Duodenal mucosa (tissue), 2 donors: Measurements from ENCODE around the gene ALDH1L1.
"Not testable (repeated sequence)": the region's sequence is repeated elsewhere in the genome, so short reads cannot be mapped to it uniquely, and the experiment has no call there.

Experiments used
- H3K27ac ChIP-seq: one replicate; pipeline ENCODE4 v1.7.0; 2013; ENCODE audit warnings: low read depth, low read length
- H3K27me3 ChIP-seq, 2 donors: one replicate each; pipeline ENCODE4 v1.7.0; 2013; ENCODE audit warnings: low read length in 2 of 2, control low read depth in 1 of 2; ENCODE audit not compliant: insufficient read depth in 2 of 2, control insufficient read depth in 1 of 2
- H3K36me3 ChIP-seq, 2 donors: one replicate each; pipeline ENCODE4 v1.7.0; 2013; ENCODE audit warnings: low read length in 2 of 2, control low read depth in 1 of 2; ENCODE audit not compliant: insufficient read depth in 2 of 2, control insufficient read depth in 1 of 2
- H3K4me1 ChIP-seq, 2 donors: one replicate each; pipeline ENCODE4 v1.7.0; 2013; ENCODE audit warnings: low read length in 2 of 2, control low read depth in 1 of 2; ENCODE audit not compliant: insufficient read depth in 2 of 2, control insufficient read depth in 1 of 2
- H3K4me3 ChIP-seq, 2 donors: one replicate each; pipeline ENCODE4 v1.7.0; 2013; ENCODE audit warnings: low read length in 2 of 2, low read depth in 1 of 2
- H3K9ac ChIP-seq, 2 donors: one replicate each; pipeline ENCODE4 v1.7.0; 2013; ENCODE audit warnings: low read length in 2 of 2, low read depth in 1 of 2
- H3K9me3 ChIP-seq, 2 donors: one replicate each; pipeline ENCODE4 v1.7.0; 2013; ENCODE audit warnings: low read length in 2 of 2, control low read depth in 1 of 2; ENCODE audit not compliant: control insufficient read depth in 1 of 2

The ALDH1L1 gene

GRCh38 chr3:126066676-126067075 lies 113.7 kb downstream of the ALDH1L1 start:
- not testable (repeated sequence) for H3K9ac ChIP-seq, H3K27ac ChIP-seq, H3K27me3 ChIP-seq, H3K4me3 ChIP-seq, H3K9me3 ChIP-seq, H3K36me3 ChIP-seq
- peaks cover 0 to 11% of the 10 kb centered on the region in 2 donors for H3K4me1 ChIP-seq

GRCh38 chr3:126065876-126066275 lies 114.5 kb downstream of the ALDH1L1 start:
- H3K9ac ChIP-seq, result no peak overlapping the region
- no peak overlapping the region for H3K4me3 ChIP-seq
- H3K27ac ChIP-seq, result no peak overlapping the region
- H3K4me1 ChIP-seq, result peaks cover 0 to 11% of the 10 kb centered on the region in 2 donors
- H3K9me3 ChIP-seq, result no peaks in the 10 kb centered on the region
- peaks cover 0 to 9% of the 10 kb centered on the region in 2 donors for H3K36me3 ChIP-seq
- no peaks in the 10 kb centered on the region for H3K27me3 ChIP-seq

- Histone ChIP-seq H3K27ac (no peak overlapping the region), H3K36me3 (peaks cover 0 to 9% of the 10 kb centered on the region in 2 donors), H3K9ac (no peak overlapping the region), H3K4me1 (peaks cover 0 to 11% of the 10 kb centered on the region in 2 donors), H3K4me3 (no peak overlapping the region), H3K9me3 (no peaks in the 10 kb centered on the region), H3K27me3 (no peaks in the 10 kb centered on the region)
These were observed 115.6 kb downstream of the ALDH1L1 start for GRCh38 chr3:126064627-126065258.

DNA sequence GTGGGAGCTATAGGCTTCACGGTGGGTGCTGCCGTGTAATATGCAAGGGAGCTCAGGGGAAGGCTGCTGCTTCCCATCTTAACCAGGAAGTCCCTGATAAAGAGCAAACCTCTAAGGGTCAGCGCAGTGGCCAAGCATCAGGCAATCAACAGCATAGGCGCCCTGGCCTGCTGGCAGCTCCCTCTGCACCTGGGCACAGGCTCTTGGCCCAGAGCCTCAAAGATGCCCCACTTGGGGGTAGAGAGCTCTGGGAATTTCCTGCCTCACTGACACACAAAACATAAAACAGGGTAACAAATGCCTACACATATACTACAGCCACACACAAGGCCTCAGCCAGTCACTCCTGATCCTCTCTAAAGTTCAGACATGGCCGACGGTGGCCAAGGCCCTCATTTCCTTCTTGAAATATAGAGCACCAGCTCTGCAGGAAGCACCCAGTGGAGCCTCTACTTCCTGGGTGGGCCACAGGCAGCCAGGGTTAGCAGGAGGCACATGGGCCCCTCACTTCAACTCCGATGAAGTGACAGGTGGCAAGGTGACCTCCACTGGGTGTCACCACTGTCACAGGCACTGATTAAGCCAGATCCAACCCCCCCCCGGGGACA lies 116.9 kb downstream of the ALDH1L1 start:
- H3K9ac ChIP-seq, result no peak overlapping the region
- no peak overlapping the region for H3K27ac ChIP-seq
- H3K9me3 ChIP-seq, result no peaks in the 10 kb centered on the region
- no peaks in the 10 kb centered on the region for H3K27me3 ChIP-seq
- peaks cover 0 to 11% of the 10 kb centered on the region in 2 donors for H3K4me1 ChIP-seq
- H3K4me3 ChIP-seq, result no peak overlapping the region
- peaks cover 0 to 11% of the 10 kb centered on the region in 2 donors for H3K36me3 ChIP-seq

- Histone ChIP-seq H3K4me1 (peaks cover 6 to 19% of the 10 kb centered on the region in 2 donors), H3K27me3 (no peaks in the 10 kb centered on the region), H3K9ac (no peak overlapping the region), H3K4me3 (no peak overlapping the region), H3K9me3 (no peaks in the 10 kb centered on the region), H3K36me3 (peaks cover 0 to 4% of the 10 kb centered on the region in 2 donors), H3K27ac (no peak overlapping the region)
These were observed 118.9 kb downstream of the ALDH1L1 start for GRCh38 chr3:126061301-126062032.

DNA sequence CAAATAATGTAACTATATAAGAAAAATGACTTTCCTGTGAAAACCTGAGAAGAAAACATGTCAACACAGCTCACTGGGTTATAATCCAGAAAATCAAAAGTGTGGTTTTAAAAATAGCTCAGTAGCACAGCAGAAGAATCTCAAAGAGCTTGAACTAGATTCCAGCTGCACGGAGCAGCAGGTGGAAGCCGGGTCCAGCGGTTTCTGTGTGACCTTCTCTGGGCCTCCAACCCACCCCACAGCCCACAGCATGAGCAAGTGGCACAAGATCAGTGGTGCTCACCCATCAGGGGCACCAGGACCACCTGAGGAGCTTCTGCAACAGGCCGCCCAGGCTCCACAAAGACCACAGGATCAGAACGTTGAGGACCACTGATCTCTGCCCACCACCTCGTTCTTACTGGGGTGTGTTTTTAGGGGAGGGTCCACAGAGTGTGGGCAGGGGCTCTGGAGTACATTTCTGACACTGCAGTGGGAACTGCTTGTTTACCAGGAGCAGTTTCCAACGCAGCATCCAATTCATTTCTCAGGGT lies 119.7 kb downstream of the ALDH1L1 start:
- Histone ChIP-seq H3K27ac (no peak overlapping the region), H3K36me3 (peaks cover 0 to 4% of the 10 kb centered on the region in 2 donors), H3K9me3 (no peaks in the 10 kb centered on the region), H3K27me3 (no peaks in the 10 kb centered on the region), H3K4me1 (peaks cover 11 to 25% of the 10 kb centered on the region in 2 donors), H3K9ac (no peak overlapping the region), H3K4me3 (no peak overlapping the region)

DNA sequence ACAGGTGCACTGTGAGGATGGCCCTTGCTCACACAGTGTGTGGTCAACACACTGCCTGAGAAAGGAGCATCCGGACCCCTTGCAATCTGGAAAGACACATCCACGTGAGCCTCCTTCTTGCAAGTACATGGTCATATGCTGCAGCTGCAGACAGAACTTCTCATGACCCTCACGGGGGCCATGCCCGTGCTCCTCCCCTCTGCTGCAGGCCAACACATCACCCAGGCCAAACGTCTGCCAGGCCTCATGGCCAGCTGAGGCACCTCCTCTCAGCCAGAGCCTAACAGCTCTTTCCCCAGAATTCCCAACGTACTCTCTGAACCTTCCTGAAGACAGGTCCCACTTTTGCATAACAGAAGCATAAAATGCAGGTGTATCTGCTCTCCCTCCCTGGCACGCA lies 121.7 kb downstream of the ALDH1L1 start:
- Histone ChIP-seq H3K9me3 (no peaks in the 10 kb centered on the region), H3K27me3 (no peaks in the 10 kb centered on the region), H3K9ac (no peak overlapping the region), H3K4me1 (peaks cover 11 to 14% of the 10 kb centered on the region in 2 donors), H3K36me3 (peaks cover 0 to 4% of the 10 kb centered on the region in 2 donors), H3K4me3 (no peak overlapping the region), H3K27ac (no peak overlapping the region)

DNA sequence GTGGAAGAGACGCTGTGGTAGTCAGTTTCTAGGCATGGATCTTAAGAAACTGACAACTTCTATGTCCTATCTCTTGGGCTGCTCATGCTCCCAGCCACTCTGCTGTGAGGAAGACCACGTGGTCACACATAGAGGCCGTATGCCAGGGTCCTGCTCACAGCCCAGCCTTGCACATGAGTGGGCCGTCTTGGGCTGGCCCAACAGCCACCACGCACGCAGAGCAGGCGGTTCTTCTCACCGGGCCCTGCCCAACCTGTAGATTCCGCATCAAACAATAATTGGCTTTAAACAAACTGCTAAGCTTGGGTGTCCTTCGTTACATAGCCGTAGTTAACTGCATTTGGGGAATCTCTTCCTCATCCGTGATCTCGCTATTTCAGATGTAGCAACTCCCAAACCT lies 122.5 kb downstream of the ALDH1L1 start:
- Histone ChIP-seq H3K9me3 (no peaks in the 10 kb centered on the region), H3K4me1 (peaks cover 11 to 14% of the 10 kb centered on the region in 2 donors), H3K27me3 (no peaks in the 10 kb centered on the region), H3K27ac (no peak overlapping the region), H3K36me3 (peaks cover 0 to 4% of the 10 kb centered on the region in 2 donors), H3K9ac (no peak overlapping the region), H3K4me3 (no peak overlapping the region)

- no peaks in the 10 kb centered on the region for H3K27me3 ChIP-seq
- H3K4me1 ChIP-seq, result peaks cover 11 to 14% of the 10 kb centered on the region in 2 donors
- H3K4me3 ChIP-seq, result no peak overlapping the region
- no peak overlapping the region for H3K9ac ChIP-seq
- peaks cover 0 to 4% of the 10 kb centered on the region in 2 donors for H3K36me3 ChIP-seq
- no peaks in the 10 kb centered on the region for H3K9me3 ChIP-seq
- no peak overlapping the region for H3K27ac ChIP-seq
These were observed 122.9 kb downstream of the ALDH1L1 start for GRCh38 chr3:126057501-126057819.
